ENCODE data around the gene ANKRD62. TPM values are rescaled to one million over a fixed set of nuclear protein-coding genes. Genes with fewer than 3 reads are reported as not detected.

The ANKRD62 gene
- total RNA-seq, 1 donor from 2014 or later, result not detected

DNA sequence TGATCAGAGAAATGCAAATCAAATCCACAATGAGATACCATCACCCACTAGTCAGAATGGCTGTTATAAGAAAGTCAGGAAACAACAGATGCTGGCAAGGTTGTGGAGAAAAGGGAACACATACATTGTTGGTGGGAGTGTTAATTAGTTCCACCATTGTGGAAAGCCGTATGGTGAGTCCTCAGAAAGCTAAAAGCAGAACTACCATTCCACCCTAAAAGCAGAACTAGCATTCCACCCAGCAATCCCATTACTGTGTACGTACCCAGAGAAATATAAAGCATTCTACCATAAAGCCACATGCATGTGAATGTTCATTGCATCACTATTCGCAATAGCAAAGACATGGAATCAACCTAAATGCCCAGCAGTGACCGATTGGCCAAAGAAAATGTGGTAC, 60.7 kb downstream of the ANKRD62 start:
- no peak for DNase-seq (ENCODE audit: low spot score)
- ATAC-seq, result no peak
- intact Hi-C loops (cut with DNase I), result no loop called here

DNA sequence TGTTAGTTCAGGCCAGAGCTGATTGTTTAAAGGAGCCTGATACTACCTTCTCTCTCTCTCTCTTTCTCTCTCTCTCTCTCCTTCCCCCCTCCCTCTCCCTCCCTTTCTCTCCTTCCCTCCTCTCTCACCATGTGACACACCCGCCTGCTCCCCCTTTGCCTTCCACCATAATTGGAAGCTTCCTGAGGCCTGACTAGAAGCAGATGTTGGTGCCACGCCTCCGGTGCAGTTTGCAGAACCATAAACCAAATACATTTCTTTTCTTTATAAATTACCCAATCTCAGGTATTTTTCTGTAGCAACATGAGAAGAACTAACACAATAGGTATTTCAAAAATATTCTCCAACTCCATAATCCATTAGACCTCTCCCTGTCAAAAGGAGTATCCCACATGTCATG, 62.4 kb downstream of the ANKRD62 start:
- intact Hi-C loops (cut with DNase I), result no loop called here
- no peak for ATAC-seq

DNA sequence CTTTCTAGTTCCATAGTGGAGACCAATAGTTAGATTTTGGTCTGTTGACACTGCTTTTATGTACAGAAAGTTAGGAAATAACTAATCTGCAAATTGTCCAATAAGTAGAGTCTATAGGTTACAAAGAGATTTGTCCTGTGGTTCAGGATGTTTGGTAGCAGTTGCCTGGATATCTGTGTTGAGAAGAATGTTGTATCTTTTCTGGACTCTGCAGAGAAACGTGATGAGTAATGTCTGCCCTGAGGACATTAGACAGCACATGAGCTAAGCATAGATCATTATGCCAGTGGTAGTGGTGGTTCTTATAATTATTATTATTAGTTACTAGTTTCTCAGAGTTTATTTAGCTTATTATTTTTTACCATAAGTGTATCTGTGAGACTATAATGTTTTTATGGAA, 65.8 kb downstream of the ANKRD62 start:
- DNase-seq (ENCODE audit: low spot score) (no peak), ATAC-seq (no peak)
- intact Hi-C loops (cut with DNase I), result no loop called here

More for the DNA sequence above, 62.4 kb downstream of the ANKRD62 start:
- no peak for DNase-seq (ENCODE audit: low spot score)

DNA sequence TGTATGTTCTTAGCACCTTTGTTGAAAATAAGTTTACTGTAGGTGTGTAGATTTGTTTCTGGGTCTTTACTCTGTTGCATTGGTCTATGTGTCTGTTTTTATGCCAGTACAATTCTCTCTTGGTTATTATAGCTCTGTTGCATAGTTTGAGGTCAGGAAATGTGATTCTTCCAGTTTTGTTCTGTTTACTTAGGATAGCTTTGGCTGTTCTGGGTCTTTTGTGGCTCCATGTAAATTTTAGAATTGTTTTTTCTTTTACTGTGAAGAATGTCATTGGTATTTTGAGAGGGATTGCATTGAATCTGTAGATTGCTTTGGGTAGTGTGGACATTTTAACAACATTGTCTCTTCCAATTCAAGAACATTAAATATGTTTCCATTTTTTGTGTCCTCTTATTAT, 69.1 kb downstream of the ANKRD62 start:
- intact Hi-C loops (cut with DNase I), result no loop called here
- DNase-seq (ENCODE audit: low spot score) (no peak), ATAC-seq (no peak)

DNA sequence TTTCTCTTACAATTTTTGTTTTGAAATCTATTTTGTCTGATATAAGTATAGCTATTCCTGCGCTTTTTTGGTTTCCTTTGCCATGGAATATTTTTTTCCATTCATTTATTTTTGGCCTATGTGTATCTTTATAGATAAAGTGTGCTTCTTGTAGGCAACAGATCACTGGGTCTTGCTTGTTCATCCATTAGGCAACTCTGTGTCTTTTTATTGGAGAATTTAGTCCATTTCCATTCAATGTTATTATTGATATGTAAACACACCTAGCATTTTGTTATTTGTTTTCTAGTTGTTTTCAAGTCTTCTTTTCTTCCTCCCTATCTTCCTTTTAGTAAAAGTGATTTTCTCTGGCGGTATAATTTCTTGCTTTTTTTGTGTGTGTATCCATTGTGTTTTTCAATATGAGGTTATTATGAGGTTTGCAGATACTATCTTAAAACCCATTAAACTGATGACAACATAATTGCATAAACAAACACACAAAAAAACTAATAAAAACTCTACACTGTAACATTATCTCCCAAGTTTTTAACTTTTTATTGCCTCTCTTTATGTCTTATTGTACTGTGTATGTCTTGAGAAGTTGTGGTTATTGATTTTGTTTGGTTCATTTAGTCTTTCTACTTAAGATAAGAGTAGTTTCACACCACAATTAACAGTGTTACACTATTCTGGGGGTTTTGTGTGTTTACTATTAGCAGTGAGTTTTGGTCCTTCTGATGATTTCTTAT, 71.6 kb downstream of the ANKRD62 start:
- DNase-seq (ENCODE audit: low spot score) (no peak), ATAC-seq (no peak)
- intact Hi-C loops (cut with DNase I), result no loop called here

Other genes starting within 250 kb of the ANKRD62 start
- gene CHMP1B, start 242.4 kb upstream of the ANKRD62 start, total RNA-seq, result 27.1 TPM
- gene MPPE1, start 185.5 kb upstream of the ANKRD62 start, total RNA-seq, result 41.6 TPM
- gene IMPA2, start 112.3 kb upstream of the ANKRD62 start, total RNA-seq, result 15.8 TPM
- gene CIDEA, start 160.5 kb downstream of the ANKRD62 start, total RNA-seq, result 5.0 TPM
- gene TUBB6, start 214.4 kb downstream of the ANKRD62 start, total RNA-seq, result 141 TPM

All from sciatic nerve (tissue), 2 donors.